ENCODE measurements around the gene RBPMS2.
A peak's percentile ranks its signal among the peaks of the same experiment; 100 is the strongest.
"Not testable (repeated sequence)": the region's sequence is repeated elsewhere in the genome, so short reads cannot be mapped to it uniquely, and the experiment has no call there.

RBPMS2 gene

GRCh38 chr15:64775551-64776401, at the start of gene RBPMS2:
Gene RBPMS2, minus strand, starts transcription at chr15:64775589. Its CDS starts 270 bp downstream, at chr15:64775319.
- no peak for TF ChIP-seq CTCF (IDR thresholded peaks at IDR 0.05)
- H3K4me3 ChIP-seq (ENCODE audit: low read depth in 1 of 2, low read length in 1 of 2): peak within 1 kb of the TSS in 1 of 2 experiments; percentile 24
- no peak within 1 kb of the TSS for H3K27ac ChIP-seq
- no peaks in the 10 kb centered on the region for H3K36me3 ChIP-seq
- peaks cover 100% of the 10 kb centered on the region for H3K27me3 ChIP-seq
- no peaks in the 10 kb centered on the region for H3K9me3 ChIP-seq
- peaks cover 0 to 11% of the 10 kb centered on the region in 2 experiments for H3K4me1 ChIP-seq (ENCODE audit: control insufficient read depth in 1 of 2, insufficient read depth in 1 of 2, low read depth in 1 of 2, low read length in 1 of 2)

GRCh38 chr15:64824929-64825430, 49.6 kb upstream of the RBPMS2 start:
- Histone ChIP-seq H3K4me3 (ENCODE audit: low read depth in 1 of 2, low read length in 1 of 2) (peak overlapping the region; percentile 63 to 66), H3K36me3 (peaks cover 7% of the 10 kb centered on the region), H3K27me3 (peaks cover 30% of the 10 kb centered on the region), H3K4me1 (ENCODE audit: control insufficient read depth in 1 of 2, insufficient read depth in 1 of 2, low read depth in 1 of 2, low read length in 1 of 2) (peaks cover 28 to 30% of the 10 kb centered on the region in 2 experiments), H3K27ac (peak overlapping the region; percentile 51), H3K9me3 (no peaks in the 10 kb centered on the region)
- no peak for TF ChIP-seq CTCF (IDR thresholded peaks at IDR 0.05)

- H3K9me3 ChIP-seq: no peaks in the 10 kb centered on the region
- TF ChIP-seq CTCF (IDR thresholded peaks at IDR 0.05): no peak
- H3K27me3 ChIP-seq: no peaks in the 10 kb centered on the region
- H3K36me3 ChIP-seq: peaks cover 16% of the 10 kb centered on the region
- no peak overlapping the region for H3K27ac ChIP-seq
- H3K4me1 ChIP-seq (ENCODE audit: control insufficient read depth in 1 of 2, insufficient read depth in 1 of 2, low read depth in 1 of 2, low read length in 1 of 2): peaks cover 10 to 14% of the 10 kb centered on the region in 2 experiments
- no peak overlapping the region for H3K4me3 ChIP-seq (ENCODE audit: low read depth in 1 of 2, low read length in 1 of 2)
Measured at GRCh38 chr15:64816452-64816851, 41.1 kb upstream of the RBPMS2 start.

GRCh38 chr15:64814965-64815364, 39.6 kb upstream of the RBPMS2 start:
- H3K36me3 ChIP-seq; H3K4me3 ChIP-seq (ENCODE audit: low read depth in 1 of 2, low read length in 1 of 2); H3K9me3 ChIP-seq; H3K27me3 ChIP-seq: not testable (repeated sequence)
- peaks cover 10 to 17% of the 10 kb centered on the region in 2 experiments for H3K4me1 ChIP-seq (ENCODE audit: control insufficient read depth in 1 of 2, insufficient read depth in 1 of 2, low read depth in 1 of 2, low read length in 1 of 2)
- H3K27ac ChIP-seq: peak overlapping the region; percentile 74

GRCh38 chr15:64814283-64814682, 38.9 kb upstream of the RBPMS2 start:
- H3K9me3 ChIP-seq; H3K27me3 ChIP-seq; H3K4me3 ChIP-seq (ENCODE audit: low read depth in 1 of 2, low read length in 1 of 2); H3K36me3 ChIP-seq: not testable (repeated sequence)
- H3K27ac ChIP-seq: peak overlapping the region; percentile 74
- H3K4me1 ChIP-seq (ENCODE audit: control insufficient read depth in 1 of 2, insufficient read depth in 1 of 2, low read depth in 1 of 2, low read length in 1 of 2): peaks cover 10 to 20% of the 10 kb centered on the region in 2 experiments

- Histone ChIP-seq H3K36me3 (peaks cover 8% of the 10 kb centered on the region), H3K4me3 (ENCODE audit: low read depth in 1 of 2, low read length in 1 of 2) (no peak overlapping the region), H3K4me1 (ENCODE audit: control insufficient read depth in 1 of 2, insufficient read depth in 1 of 2, low read depth in 1 of 2, low read length in 1 of 2) (peaks cover 10 to 20% of the 10 kb centered on the region in 2 experiments), H3K27ac (no peak overlapping the region), H3K27me3 (peaks cover 12% of the 10 kb centered on the region), H3K9me3 (no peaks in the 10 kb centered on the region)
- TF ChIP-seq CTCF (IDR thresholded peaks at IDR 0.05): no peak
Measured at GRCh38 chr15:64813075-64813474, 37.7 kb upstream of the RBPMS2 start.
